Activated T-cell treated with anti-CD3 and anti-CD28 coated beads, Interleukin-2, amount 50 U/mL, for 48 hours (primary cell): ENCODE data around the gene CCDC102A.
A peak's percentile ranks its signal among the peaks of the same experiment; 100 is the strongest.
"Not testable (repeated sequence)": the region's sequence is repeated elsewhere in the genome, so short reads cannot be mapped to it uniquely, and the experiment has no call there.

Experiments used
- DNase-seq, 2 experiments: peaks; one replicate each; pipeline ENCODE4 v3.0.0-alpha.2; 2020

Gene CCDC102A

GRCh38 chr16:57536306-57537193 lies at the start of gene CCDC102A:
TSS of gene CCDC102A (minus strand) at chr16:57536571. CDS start at chr16:57529177, 7,394 bp downstream.
- DNase-seq = peak; percentile 67 to 76

GRCh38 chr16:57585051-57585687 lies 48.8 kb upstream of the CCDC102A start:
- DNase-seq = peak; percentile 7 to 15

GRCh38 chr16:57579361-57579665 lies 42.9 kb upstream of the CCDC102A start:
- DNase-seq = peak; percentile 16 to 17

GRCh38 chr16:57578521-57579360 lies 42.4 kb upstream of the CCDC102A start:
- peak; percentile 25 to 31 for DNase-seq

- peak; percentile 66 to 70 for DNase-seq
Observed at GRCh38 chr16:57577691-57578224, 41.4 kb upstream of the CCDC102A start.

- DNase-seq = no peak
Observed at GRCh38 chr16:57577214-57577613, 40.8 kb upstream of the CCDC102A start.

GRCh38 chr16:57576429-57576870 lies 40.1 kb upstream of the CCDC102A start:
- peak; percentile 93 to 94 for DNase-seq

- DNase-seq = peak; percentile 17 to 20
Observed at GRCh38 chr16:57575468-57576277, 39.3 kb upstream of the CCDC102A start.

GRCh38 chr16:57574646-57575467 lies 38.5 kb upstream of the CCDC102A start:
- peak in 1 of 2 experiments; percentile 13 for DNase-seq

- no peak for DNase-seq
Observed at GRCh38 chr16:57574086-57574485, 37.7 kb upstream of the CCDC102A start.

GRCh38 chr16:57572978-57573728 lies 36.8 kb upstream of the CCDC102A start:
- DNase-seq = peak; percentile 18 to 25

GRCh38 chr16:57571098-57571497 lies 34.7 kb upstream of the CCDC102A start:
- peak in 1 of 2 experiments; percentile 2 for DNase-seq

GRCh38 chr16:57570301-57571070 lies 34.1 kb upstream of the CCDC102A start:
- peak in 1 of 2 experiments; percentile 13 for DNase-seq

GRCh38 chr16:57569306-57569946 lies 33.1 kb upstream of the CCDC102A start:
- peak in 1 of 2 experiments; percentile 9 for DNase-seq

- not testable (repeated sequence) for DNase-seq
Observed at GRCh38 chr16:57568772-57569171, 32.4 kb upstream of the CCDC102A start.

GRCh38 chr16:57568173-57568678 lies 31.9 kb upstream of the CCDC102A start:
- DNase-seq = peak in 1 of 2 experiments; percentile 3

GRCh38 chr16:57567691-57568090 lies 31.3 kb upstream of the CCDC102A start:
- DNase-seq = peak in 1 of 2 experiments; percentile 12

GRCh38 chr16:57566436-57566835 lies 30.1 kb upstream of the CCDC102A start:
- DNase-seq = peak in 1 of 2 experiments; percentile 16
